ENCODE results near the gene NOD2. TPM values are rescaled to one million over a fixed set of nuclear protein-coding genes. Genes with fewer than 3 reads are reported as not detected.

NOD2 gene
- total and polyA plus RNA-seq, 2 of the 13 experiments (the other 11 are each of a cell fraction or from before 2014, with no cell fraction given), result 0.27 to 0.81 TPM

DNA sequence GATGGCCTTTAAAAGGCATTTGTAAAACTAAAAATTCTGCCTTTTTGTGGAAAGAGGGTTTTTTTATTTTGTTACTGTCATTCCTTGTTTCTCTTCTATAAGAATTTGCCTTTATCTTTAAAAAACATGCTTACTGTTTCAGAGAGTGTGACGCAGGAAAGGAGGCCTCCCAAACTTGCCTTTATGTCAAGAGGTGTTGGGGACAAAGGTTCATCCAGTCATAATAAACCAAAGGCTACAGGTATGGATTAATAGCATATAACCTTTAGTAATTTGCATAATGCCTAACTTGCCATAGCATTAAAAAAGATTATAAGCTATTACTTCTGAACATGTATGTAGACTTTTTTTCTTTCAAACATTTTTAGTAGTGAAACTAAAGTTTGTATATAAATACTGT is 82.6 kb downstream of the NOD2 start (continued):
- TF ChIP-seq ZBTB40 (IDR thresholded peaks at IDR 0.05), result no peak
- TF ChIP-seq ZBTB40 (CRISPR knock-in tag; IDR thresholded peaks at IDR 0.05), result no peak

- CTCF ChIA-PET (ENCODE audit: low intra/inter-chr PET ratio, low total read pairs), result no interaction called here
- WGBS (ENCODE audit: low lambda C conversion rate), result 50% methylated on average over 1 of the region's 1 CpG
- ATAC-seq, result no peak
- BruUV-seq (replicated peaks), result no TSS peak
- H3K27me3 ChIP-seq (ENCODE audit: control insufficient read depth in 1 of 2, insufficient read depth in 2 of 2, low read length in 2 of 2), result no peaks in the 10 kb centered on the region
- in situ Hi-C loops (cut with HindIII; ENCODE audit: extremely low pct_ligation_motif_present, low pct_unique_long_range_greater_than_20kb) (no loop called here), intact Hi-C loops (cut with micrococcal nuclease; ENCODE audit: unreplicated experiment) (no loop called here)
- no peaks in the 10 kb centered on the region for H4K20me1 ChIP-seq (ENCODE audit: insufficient read depth, low read length)
- H3K36me3 ChIP-seq (replicated peaks in 1 of 2; ENCODE audit: control insufficient read depth in 1 of 2, insufficient read depth in 2 of 2, low read length in 2 of 2), result no peaks in the 10 kb centered on the region; a peak in 1 of 5 replicates
- no peaks in the 10 kb centered on the region for H3K79me2 ChIP-seq (ENCODE audit: insufficient read depth, low read length)
- H3K4me3 ChIP-seq (replicated peaks in 1 of 3; ENCODE audit: insufficient read depth in 1 of 3, low read depth in 2 of 3, low read length in 3 of 3), result no peak overlapping the region
- H3K27ac ChIP-seq (ENCODE audit: extremely low read length, insufficient read depth, low read length), result no peak overlapping the region
- H3K4me2 ChIP-seq (ENCODE audit: low read depth, low read length), result no peak overlapping the region
- no peaks in the 10 kb centered on the region for H3K4me1 ChIP-seq (ENCODE audit: insufficient read depth, low read length)
- H3K9ac ChIP-seq (ENCODE audit: insufficient read depth, low read depth, low read length), result no peak overlapping the region
- no peak for TF ChIP-seq NFIB (CRISPR knock-in tag; IDR thresholded peaks at IDR 0.05; ENCODE audit: borderline replicate concordance)
- TF ChIP-seq ZSCAN12 (CRISPR knock-in tag; IDR thresholded peaks at IDR 0.05), result no peak
- TF ChIP-seq TOE1 (CRISPR knock-in tag; IDR thresholded peaks at IDR 0.05), result no peak
- no peak for TF ChIP-seq ZNF850 (CRISPR knock-in tag; conservative IDR thresholded peaks at IDR 0.05)
- no peak for TF ChIP-seq MEF2D (CRISPR knock-in tag; IDR thresholded peaks at IDR 0.05)
- no peak for TF ChIP-seq ZNF143 (CRISPR knock-in tag; IDR thresholded peaks at IDR 0.05)
- DNase-seq (ENCODE audit: low spot score), result no peak
- FAIRE-seq, result no peak
- no peak overlapping the region for H2AFZ ChIP-seq (ENCODE audit: low read length)
- POLR2A ChIA-PET, result no interaction called here
- no peaks in the 10 kb centered on the region for H3K9me3 ChIP-seq (ENCODE audit: low read length)
Observed at GRCh38 chr16:50778284-50779163, 85.1 kb downstream of the NOD2 start.

All from HepG2 (cell line).